ENCODE results near the gene ZNF189. TPM values are rescaled to one million over a fixed set of nuclear protein-coding genes. Genes with fewer than 3 reads are reported as not detected.

The ZNF189 gene
- total RNA-seq, 2 experiments from 2014 or later: 5.0 to 5.3 TPM

GRCh38 chr9:101408374-101409078 is 9.9 kb downstream of the ZNF189 start:
- Mint-ChIP-seq H3K4me1 (ENCODE audit: low read depth) (no peaks in the 10 kb centered on the region), H3K4me3 (no peak overlapping the region), H3K9me3 (peaks cover 38% of the 10 kb centered on the region), H3K27me3 (no peaks in the 10 kb centered on the region), H3K36me3 (ENCODE audit: low read depth) (peaks cover 96% of the 10 kb centered on the region), H3K27ac (no peak overlapping the region)
- CTCF ChIA-PET: no interaction called here
- H3K36me3 ChIP-seq (ENCODE audit: insufficient read depth, low read length): peaks cover 54% of the 10 kb centered on the region
- ATAC-seq (ENCODE audit: poor library complexity) (no peak), DNase-seq (no peak)
- no peaks in the 10 kb centered on the region for H3K27me3 ChIP-seq (ENCODE audit: control insufficient read depth in 1 of 2, insufficient read depth in 2 of 2, low read length in 2 of 2)
- TF ChIP-seq CTCF (IDR thresholded peaks at IDR 0.05): no peak
- no peaks in the 10 kb centered on the region for H3K4me1 ChIP-seq (ENCODE audit: insufficient read depth, low read length)
- intact Hi-C loops (cut with DNase I, micrococcal nuclease): loop anchor here in 1 of 2 experiments (10.0 kb wide), 2 partner anchors 814 to 1584 kb away; partner anchors contain the start of gene NR4A3
- no peak overlapping the region for H3K27ac ChIP-seq (ENCODE audit: low read depth in 1 of 2, low read length in 2 of 2)
- POLR2A ChIA-PET: interaction anchor here (1.1 kb wide), 1 partner anchor 10 kb away, joined by 3 read pairs; the partner anchor contains the start of genes MRPL50 and ZNF189
- H3K9me3 ChIP-seq (ENCODE audit: control insufficient read depth in 1 of 2, insufficient read depth in 1 of 2, low read length in 2 of 2): peaks cover 24 to 76% of the 10 kb centered on the region in 2 experiments
- no peak overlapping the region for H3K4me3 ChIP-seq (ENCODE audit: low read length)

GRCh38 chr9:101409079-101409477 is 10.4 kb downstream of the ZNF189 start:
- POLR2A ChIA-PET: no interaction called here
- H3K4me3 Mint-ChIP-seq: no peak overlapping the region
- intact Hi-C loops (cut with DNase I, micrococcal nuclease): loop anchor here in 1 of 2 experiments (10.0 kb wide), 2 partner anchors 814 to 1584 kb away; partner anchors contain the start of gene NR4A3
- H3K9me3 ChIP-seq (ENCODE audit: control insufficient read depth in 1 of 2, insufficient read depth in 1 of 2, low read length in 2 of 2): peaks cover 24 to 80% of the 10 kb centered on the region in 2 experiments
- TF ChIP-seq CTCF (IDR thresholded peaks at IDR 0.05): no peak
- H3K27me3 Mint-ChIP-seq: no peaks in the 10 kb centered on the region
- no peaks in the 10 kb centered on the region for H3K4me1 ChIP-seq (ENCODE audit: insufficient read depth, low read length)
- DNase-seq (no peak), ATAC-seq (ENCODE audit: poor library complexity) (no peak)
- CTCF ChIA-PET: no interaction called here
- no peaks in the 10 kb centered on the region for H3K4me1 Mint-ChIP-seq (ENCODE audit: low read depth)
- H3K9me3 Mint-ChIP-seq: peaks cover 39% of the 10 kb centered on the region
- H3K36me3 Mint-ChIP-seq (ENCODE audit: low read depth): peaks cover 96% of the 10 kb centered on the region
- H3K27ac Mint-ChIP-seq: no peak overlapping the region
- no peaks in the 10 kb centered on the region for H3K27me3 ChIP-seq (ENCODE audit: control insufficient read depth in 1 of 2, insufficient read depth in 2 of 2, low read length in 2 of 2)
- no peak overlapping the region for H3K4me3 ChIP-seq (ENCODE audit: low read length)
- no peak overlapping the region for H3K27ac ChIP-seq (ENCODE audit: low read depth in 1 of 2, low read length in 2 of 2)
- peaks cover 49% of the 10 kb centered on the region for H3K36me3 ChIP-seq (ENCODE audit: insufficient read depth, low read length)

- ChIA-PET CTCF (interaction anchor here (1.0 kb wide), 1 partner anchor 10 kb away, joined by 3 read pairs; no protein-coding TSS in a partner anchor), POLR2A (no interaction called here)
- H3K27me3 ChIP-seq (ENCODE audit: control insufficient read depth in 1 of 2, insufficient read depth in 2 of 2, low read length in 2 of 2): no peaks in the 10 kb centered on the region
- intact Hi-C loops (cut with DNase I, micrococcal nuclease): no loop called here
- Mint-ChIP-seq H3K4me1 (ENCODE audit: low read depth) (no peaks in the 10 kb centered on the region), H3K9me3 (peaks cover 39% of the 10 kb centered on the region), H3K27me3 (no peaks in the 10 kb centered on the region), H3K27ac (no peak overlapping the region), H3K36me3 (ENCODE audit: low read depth) (peaks cover 79% of the 10 kb centered on the region), H3K4me3 (no peak overlapping the region)
- no peak for TF ChIP-seq CTCF (IDR thresholded peaks at IDR 0.05)
- H3K4me3 ChIP-seq (ENCODE audit: low read length): no peak overlapping the region
- H3K27ac ChIP-seq (ENCODE audit: low read depth in 1 of 2, low read length in 2 of 2): no peak overlapping the region
- no peak for DNase-seq
- no peak for ATAC-seq (ENCODE audit: poor library complexity)
- no peaks in the 10 kb centered on the region for H3K36me3 ChIP-seq (ENCODE audit: insufficient read depth, low read length)
- peaks cover 7 to 72% of the 10 kb centered on the region in 2 experiments for H3K9me3 ChIP-seq (ENCODE audit: control insufficient read depth in 1 of 2, insufficient read depth in 1 of 2, low read length in 2 of 2)
- no peaks in the 10 kb centered on the region for H3K4me1 ChIP-seq (ENCODE audit: insufficient read depth, low read length)
Measured at GRCh38 chr9:101414839-101415238, 16.2 kb downstream of the ZNF189 start.
